K562 (cell line): ENCODE results near the gene RBM19. TPM values are rescaled to one million over a fixed set of nuclear protein-coding genes. Genes with fewer than 3 reads are reported as not detected.

Source experiments
- ATAC-seq: fragments of 200-7000 bp; cut with Tn5 transposase; 3 replicates; pipeline ENCODE4 v1.9.1; 2020; ENCODE audit warnings: moderate library complexity
- BruUV-seq: library from RNA; stranded (reverse); fragments of 400-500 nt; replicated peaks from 2 replicates; lab custom pipeline; 2021; lab: Mats Ljungman, UMichigan
- CTCF ChIA-PET: fragments of 300-600 bp; formaldehyde crosslinking; extraction: SDS; loops from one replicate; lab custom pipeline; 2021; ENCODE audit warnings: low intra/inter-chr PET ratio; lab: Yijun Ruan, JAX
- POLR2A ChIA-PET: fragments of 300-600, 350-650 bp; sonication (Branson Sonifier 250); formaldehyde crosslinking; extraction: SDS; loops from one replicate; lab custom pipeline; 2021; ENCODE audit warnings: antibody characterized with exemption, inconsistent platforms; lab: Yijun Ruan, JAX
- DNase-seq, 4 experiments: peaks; one replicate each; pipeline versions ENCODE4 v3.0.0 to v3.0.0-alpha.2; 2011 to 2018; ENCODE audit warnings: low spot score in 3 of 4, mixed read lengths in 3 of 4; ENCODE audit errors: extremely low read depth in 1 of 4
- FAIRE-seq: peaks from 2 replicates; lab custom pipeline; 2011; peaks lifted over from hg19 to GRCh38; lab: Jason Lieb, UNC
- H2AFZ ChIP-seq: 2 replicates; pipeline ENCODE4 v1.6.0; 2011; ENCODE audit warnings: low read depth, low read length, control low read depth, inconsistent platforms
- H3K27ac ChIP-seq: fragments of 200-600 bp; 3 replicates; pipeline ENCODE4 v1.8.0; 2011; ENCODE audit warnings: low read depth, mild to moderate bottlenecking, control low read depth, inconsistent platforms, low read length, moderate library complexity, mixed read lengths; ENCODE audit errors: extremely low read depth
- H3K27me3 ChIP-seq, 2 experiments: fragments of 300-600 bp in 1 of 2; 2 replicates in 1 of 2; 3 replicates in 1 of 2; pipeline versions ENCODE4 v1.6.0 to v1.8.0; 2011; ENCODE audit warnings: inconsistent platforms in 2 of 2, low read length in 2 of 2, mild to moderate bottlenecking in 1 of 2, mixed read lengths in 1 of 2, moderate library complexity in 1 of 2; ENCODE audit not compliant: control insufficient read depth in 2 of 2, insufficient read depth in 2 of 2
- H3K36me3 ChIP-seq: fragments of 300-600 bp; 3 replicates; pipeline ENCODE4 v1.8.0; 2011; ENCODE audit warnings: mild to moderate bottlenecking, low read length, inconsistent platforms; ENCODE audit not compliant: control insufficient read depth, insufficient read depth
- H3K4me1 ChIP-seq, 2 experiments: fragments of 200-600 bp in 1 of 2; replicated peaks in 1 of 2; 2 replicates in 1 of 2; 3 replicates in 1 of 2; pipeline versions ENCODE4 v1.5.1 to v1.8.0; 2011; ENCODE audit warnings: inconsistent platforms in 2 of 2, low read length in 2 of 2, mild to moderate bottlenecking in 1 of 2, mixed read lengths in 1 of 2, moderate library complexity in 1 of 2; ENCODE audit not compliant: control insufficient read depth in 2 of 2, insufficient read depth in 2 of 2
- H3K4me2 ChIP-seq: 2 replicates; pipeline ENCODE4 v1.6.1; 2011; ENCODE audit warnings: low read length, control low read depth, inconsistent platforms, mixed read lengths; ENCODE audit not compliant: insufficient read depth
- H3K4me3 ChIP-seq: fragments of 200-600 bp; sonication (generic), shearing (Covaris generic); 2 replicates; pipeline ENCODE4 v1.5.1; 2016; ENCODE audit warnings: control low read depth, inconsistent platforms
- H3K79me2 ChIP-seq: fragments of 200-600 bp; 3 replicates; pipeline ENCODE4 v1.8.0; 2011; ENCODE audit warnings: low read length, inconsistent platforms; ENCODE audit not compliant: control insufficient read depth, insufficient read depth
- H3K9ac ChIP-seq, 2 experiments: 2 replicates each; pipeline versions ENCODE4 v1.6.0 to v1.6.1; 2011; ENCODE audit warnings: low read depth in 2 of 2, low read length in 2 of 2, control low read depth in 1 of 2, inconsistent platforms in 1 of 2, mild to moderate bottlenecking in 1 of 2, mixed read lengths in 1 of 2; ENCODE audit not compliant: insufficient read depth in 1 of 2
- H3K9me1 ChIP-seq: one replicate; pipeline ENCODE4 v1.6.0; 2011; ENCODE audit warnings: inconsistent platforms, mild to moderate bottlenecking, low read length, moderate library complexity; ENCODE audit not compliant: control insufficient read depth, insufficient read depth
- H3K9me3 ChIP-seq: replicated peaks from 2 replicates; pipeline ENCODE4 v1.5.1; 2011; ENCODE audit warnings: low read depth, low read length, inconsistent platforms; ENCODE audit not compliant: control insufficient read depth, insufficient read depth
- H4K20me1 ChIP-seq: replicated peaks from 2 replicates; pipeline ENCODE4 v1.6.1; 2011; ENCODE audit warnings: low read length, inconsistent platforms, mixed read lengths; ENCODE audit not compliant: control insufficient read depth, insufficient read depth
- KDM2B ChIP-seq: fragments of 250-450 bp; sonication (Bioruptor Pico); IDR thresholded peaks from 2 replicates; pipeline ENCODE4 v1.8.0; 2021; ENCODE audit warnings: mild to moderate bottlenecking, moderate library complexity
- SIRT6 ChIP-seq: IDR thresholded peaks from one replicate; pipeline ENCODE4 v1.6.1; 2012; ENCODE audit warnings: low read depth, mild to moderate bottlenecking, control low read depth, inconsistent platforms, low read length, moderate library complexity
- ZNF316 ChIP-seq: fragments of 450-650 bp; IDR thresholded peaks from 2 replicates; pipeline ENCODE4 v1.6.1; 2016
- ZNF512 ChIP-seq: IDR thresholded peaks from 2 replicates; pipeline ENCODE4 v1.6.1; 2016; ENCODE audit warnings: missing genetic modification characterization, missing compliant biosample characterization
- WGBS: fragments of 100-300 bp; shearing (Covaris generic); methylation state at CpG from one replicate; pipeline ENCODE4 v1.1.6; 2016; ENCODE audit warnings: low coverage, mixed read lengths; ENCODE audit not compliant: insufficient coverage; ENCODE audit errors: missing lambda C conversion rate; 5-methylcytosine and 5-hydroxymethylcytosine counted together
- in situ Hi-C: fragments of 300-500 bp; cut with MboI; formaldehyde crosslinking; loops from 4 replicates; pipeline ENCODE4 v1.15.0; 2018; ENCODE audit warnings: inconsistent platforms, mixed read lengths
- intact Hi-C: fragments of 100-400 bp; cut with micrococcal nuclease; formaldehyde crosslinking; loops from 2 replicates; pipeline ENCODE4 v1.14.2; 2022
- polyA plus RNA-seq, 8 experiments: library from polyadenylated mRNA; depleted of rRNA in 4 of 8; stranded (reverse) in 5 of 8; unstranded in 3 of 8; fragments of >200 nt; fragmentation: Nextera tagmentation in 2 of 8; fragmentation: Illumina TruSeq in 1 of 8; extraction: Ambion mirVana in 2 of 8; extraction: Trizol in 1 of 8; gene quantifications; 2 replicates each; pipeline versions ENCODE4 v1.2.1 to v1.2.3, GENCODE V29; 2011 to 2014; ENCODE audit warnings: inconsistent platforms in 1 of 8, missing spikeins in 1 of 8
- total RNA-seq, 7 experiments: library from RNA; depleted of rRNA in 6 of 7; stranded (reverse); fragments of >200 nt in 6 of 7; fragmentation: Illumina TruSeq in 2 of 7; extraction: Trizol in 2 of 7; gene quantifications; 2 replicates each; pipeline versions ENCODE4 v1.2.1 to v1.2.3, GENCODE V29; 2011 to 2021; ENCODE audit warnings: low replicate concordance in 1 of 7
- TF ChIP-seq, protein P1 (sequence below): fragments of 250-450 bp; sonication (Bioruptor Pico); IDR thresholded peaks from 2 replicates; pipeline ENCODE4 v1.5.0; 2020; ENCODE audit warnings: mild to moderate bottlenecking
- TF ChIP-seq, protein P2 (sequence below): sonication (generic); formaldehyde crosslinking; IDR thresholded peaks from 2 replicates; pipeline ENCODE4 v1.8.1; 2023; ENCODE audit warnings: mild to moderate bottlenecking, missing genetic modification reagents
- TF ChIP-seq, protein P3 (sequence below): fragments of 450-650 bp; conservative IDR thresholded peaks from 2 replicates; pipeline ENCODE4 v1.6.1; 2016; ENCODE audit warnings: missing genetic modification characterization, low read depth, mild to moderate bottlenecking, control low read depth, missing compliant biosample characterization

Gene RBM19
- total and polyA plus RNA-seq, 9 of the 15 experiments (the other 6 are each of a cell fraction or from before 2014, with no cell fraction given) = 16.0 to 58.4 (median 37.9) TPM

GRCh38 chr12:113808095-113808951, 157.8 kb downstream of the RBM19 start (continued):
- TF ChIP-seq, protein P1, sequence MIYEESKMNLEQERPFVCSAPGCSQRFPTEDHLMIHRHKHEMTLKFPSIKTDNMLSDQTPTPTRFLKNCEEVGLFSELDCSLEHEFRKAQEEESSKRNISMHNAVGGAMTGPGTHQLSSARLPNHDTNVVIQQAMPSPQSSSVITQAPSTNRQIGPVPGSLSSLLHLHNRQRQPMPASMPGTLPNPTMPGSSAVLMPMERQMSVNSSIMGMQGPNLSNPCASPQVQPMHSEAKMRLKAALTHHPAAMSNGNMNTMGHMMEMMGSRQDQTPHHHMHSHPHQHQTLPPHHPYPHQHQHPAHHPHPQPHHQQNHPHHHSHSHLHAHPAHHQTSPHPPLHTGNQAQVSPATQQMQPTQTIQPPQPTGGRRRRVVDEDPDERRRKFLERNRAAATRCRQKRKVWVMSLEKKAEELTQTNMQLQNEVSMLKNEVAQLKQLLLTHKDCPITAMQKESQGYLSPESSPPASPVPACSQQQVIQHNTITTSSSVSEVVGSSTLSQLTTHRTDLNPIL (CRISPR knock-in tag) = no peak
- 0 out of 2 replicates have a peak, but pooled peaks have one; percentile 18 for TF ChIP-seq ZNF316
- TF ChIP-seq, protein P2, sequence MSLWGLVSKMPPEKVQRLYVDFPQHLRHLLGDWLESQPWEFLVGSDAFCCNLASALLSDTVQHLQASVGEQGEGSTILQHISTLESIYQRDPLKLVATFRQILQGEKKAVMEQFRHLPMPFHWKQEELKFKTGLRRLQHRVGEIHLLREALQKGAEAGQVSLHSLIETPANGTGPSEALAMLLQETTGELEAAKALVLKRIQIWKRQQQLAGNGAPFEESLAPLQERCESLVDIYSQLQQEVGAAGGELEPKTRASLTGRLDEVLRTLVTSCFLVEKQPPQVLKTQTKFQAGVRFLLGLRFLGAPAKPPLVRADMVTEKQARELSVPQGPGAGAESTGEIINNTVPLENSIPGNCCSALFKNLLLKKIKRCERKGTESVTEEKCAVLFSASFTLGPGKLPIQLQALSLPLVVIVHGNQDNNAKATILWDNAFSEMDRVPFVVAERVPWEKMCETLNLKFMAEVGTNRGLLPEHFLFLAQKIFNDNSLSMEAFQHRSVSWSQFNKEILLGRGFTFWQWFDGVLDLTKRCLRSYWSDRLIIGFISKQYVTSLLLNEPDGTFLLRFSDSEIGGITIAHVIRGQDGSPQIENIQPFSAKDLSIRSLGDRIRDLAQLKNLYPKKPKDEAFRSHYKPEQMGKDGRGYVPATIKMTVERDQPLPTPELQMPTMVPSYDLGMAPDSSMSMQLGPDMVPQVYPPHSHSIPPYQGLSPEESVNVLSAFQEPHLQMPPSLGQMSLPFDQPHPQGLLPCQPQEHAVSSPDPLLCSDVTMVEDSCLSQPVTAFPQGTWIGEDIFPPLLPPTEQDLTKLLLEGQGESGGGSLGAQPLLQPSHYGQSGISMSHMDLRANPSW = no peak

- intact Hi-C loops = no loop called here
- Histone ChIP-seq H3K79me2 (no peaks in the 10 kb centered on the region), H2AFZ (no peak overlapping the region), H3K36me3 (no peaks in the 10 kb centered on the region), H3K27ac (no peak overlapping the region), H3K4me2 (no peak overlapping the region), H3K27me3 (peaks cover 2 to 15% of the 10 kb centered on the region in 2 experiments; a peak in 4 of 5 replicates), H4K20me1 (peaks cover 6% of the 10 kb centered on the region), H3K9me3 (no peaks in the 10 kb centered on the region), H3K4me3 (no peak overlapping the region), H3K9ac (no peak overlapping the region; a peak in 1 of 4 replicates), H3K4me1 (peaks cover 16 to 18% of the 10 kb centered on the region in 2 experiments; a peak in 4 of 5 replicates), H3K9me1 (no peaks in the 10 kb centered on the region)
- POLR2A ChIA-PET = interaction anchor here (0.8 kb wide), 1 partner anchor 9 kb away, joined by 3 read pairs; no protein-coding TSS in a partner anchor
- BruUV-seq = no TSS peak
- WGBS = 45% methylated on average over 5 of the region's 5 CpGs
- in situ Hi-C loops = no loop called here
- TF ChIP-seq ZNF512 (tag) (no peak), SIRT6 (no peak), KDM2B (no peak)
- TF ChIP-seq, protein P3, sequence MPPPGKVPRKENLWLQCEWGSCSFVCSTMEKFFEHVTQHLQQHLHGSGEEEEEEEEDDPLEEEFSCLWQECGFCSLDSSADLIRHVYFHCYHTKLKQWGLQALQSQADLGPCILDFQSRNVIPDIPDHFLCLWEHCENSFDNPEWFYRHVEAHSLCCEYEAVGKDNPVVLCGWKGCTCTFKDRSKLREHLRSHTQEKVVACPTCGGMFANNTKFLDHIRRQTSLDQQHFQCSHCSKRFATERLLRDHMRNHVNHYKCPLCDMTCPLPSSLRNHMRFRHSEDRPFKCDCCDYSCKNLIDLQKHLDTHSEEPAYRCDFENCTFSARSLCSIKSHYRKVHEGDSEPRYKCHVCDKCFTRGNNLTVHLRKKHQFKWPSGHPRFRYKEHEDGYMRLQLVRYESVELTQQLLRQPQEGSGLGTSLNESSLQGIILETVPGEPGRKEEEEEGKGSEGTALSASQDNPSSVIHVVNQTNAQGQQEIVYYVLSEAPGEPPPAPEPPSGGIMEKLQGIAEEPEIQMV = peak; percentile 83
- FAIRE-seq (no peak), DNase-seq (no peak), ATAC-seq (no peak)
- CTCF ChIA-PET = no interaction called here
These were observed 160.5 kb downstream of the RBM19 start for GRCh38 chr12:113805673-113806072.
